ENCODE results near the gene SPPL2C. TPM values are rescaled to one million over a fixed set of nuclear protein-coding genes. Genes with fewer than 3 reads are reported as not detected.

Gene SPPL2C
- total RNA-seq, 1 experiment from 2014 or later = not detected

GRCh38 chr17:45867171-45867570, 22.5 kb downstream of the SPPL2C start:
- Histone ChIP-seq H3K23ac (ENCODE audit: insufficient read length, low read depth, low read length) (no peak overlapping the region), H3K23me2 (ENCODE audit: insufficient read length, low read depth, low read length, poor library complexity, severe bottlenecking) (no peaks in the 10 kb centered on the region), H2AFZ (ENCODE audit: low read length) (no peak overlapping the region), H2BK12ac (ENCODE audit: insufficient read length, low read depth, low read length) (no peak overlapping the region), H4K8ac (replicated peaks; ENCODE audit: insufficient read length, low read depth, low read length) (no peak overlapping the region), H3K27ac (ENCODE audit: insufficient read length, low read depth, low read length) (no peak overlapping the region), H3K18ac (ENCODE audit: insufficient read length, low read depth, low read length) (no peak overlapping the region), H2BK120ac (ENCODE audit: low read depth, low read length, poor library complexity, severe bottlenecking) (no peak overlapping the region), H3K79me1 (ENCODE audit: insufficient read depth, low read depth, low read length, poor library complexity, severe bottlenecking) (no peaks in the 10 kb centered on the region), H3K56ac (ENCODE audit: insufficient read length, low read depth, low read length) (no peak overlapping the region), H3K14ac (ENCODE audit: insufficient read depth, low read length) (no peak overlapping the region), H2AK5ac (ENCODE audit: insufficient read length, low read length) (no peak overlapping the region), H3K4ac (ENCODE audit: low read depth, low read length) (no peak overlapping the region), H4K20me1 (ENCODE audit: control insufficient read depth, insufficient read depth, insufficient read length) (no peaks in the 10 kb centered on the region), H3K4me2 (ENCODE audit: insufficient read depth, insufficient read length, low read length) (no peak overlapping the region), H3K9me3 (ENCODE audit: control insufficient read depth, low read depth, low read length) (no peaks in the 10 kb centered on the region), H3K79me2 (ENCODE audit: insufficient read depth, low read length) (no peaks in the 10 kb centered on the region), H2BK5ac (ENCODE audit: insufficient read length, low read length) (no peak overlapping the region), H3K9ac (ENCODE audit: extremely low read depth, insufficient read length, low read length) (no peak overlapping the region), H2BK15ac (ENCODE audit: low read depth, low read length) (no peak overlapping the region), H3K27me3 (ENCODE audit: insufficient read depth, low read length) (no peaks in the 10 kb centered on the region), H2BK20ac (ENCODE audit: low read depth, low read length, poor library complexity, severe bottlenecking) (no peak overlapping the region), H4K5ac (ENCODE audit: insufficient read length, low read depth, low read length) (no peak overlapping the region), H4K91ac (ENCODE audit: insufficient read length, low read depth, low read length) (no peak overlapping the region), H3K4me1 (ENCODE audit: insufficient read depth, low read length) (0 out of 2 replicates have a peak, but pooled peaks cover 2% of the 10 kb centered on the region), H3T11ph (ENCODE audit: low read length) (no peak overlapping the region)
- no peak overlapping the region for H3K4me3 Mint-ChIP-seq
- peaks cover 35 to 44% of the 10 kb centered on the region in 2 experiments for H3K4me1 Mint-ChIP-seq
- H3K27me3 Mint-ChIP-seq (ENCODE audit: low read depth) = peaks cover 2% of the 10 kb centered on the region; the same call in 1 of the 2 replicates
- H3K9me3 Mint-ChIP-seq = peaks cover 0 to 3% of the 10 kb centered on the region in 2 experiments; a peak in 1 of 5 replicates
- TF ChIP-seq, protein P1, sequence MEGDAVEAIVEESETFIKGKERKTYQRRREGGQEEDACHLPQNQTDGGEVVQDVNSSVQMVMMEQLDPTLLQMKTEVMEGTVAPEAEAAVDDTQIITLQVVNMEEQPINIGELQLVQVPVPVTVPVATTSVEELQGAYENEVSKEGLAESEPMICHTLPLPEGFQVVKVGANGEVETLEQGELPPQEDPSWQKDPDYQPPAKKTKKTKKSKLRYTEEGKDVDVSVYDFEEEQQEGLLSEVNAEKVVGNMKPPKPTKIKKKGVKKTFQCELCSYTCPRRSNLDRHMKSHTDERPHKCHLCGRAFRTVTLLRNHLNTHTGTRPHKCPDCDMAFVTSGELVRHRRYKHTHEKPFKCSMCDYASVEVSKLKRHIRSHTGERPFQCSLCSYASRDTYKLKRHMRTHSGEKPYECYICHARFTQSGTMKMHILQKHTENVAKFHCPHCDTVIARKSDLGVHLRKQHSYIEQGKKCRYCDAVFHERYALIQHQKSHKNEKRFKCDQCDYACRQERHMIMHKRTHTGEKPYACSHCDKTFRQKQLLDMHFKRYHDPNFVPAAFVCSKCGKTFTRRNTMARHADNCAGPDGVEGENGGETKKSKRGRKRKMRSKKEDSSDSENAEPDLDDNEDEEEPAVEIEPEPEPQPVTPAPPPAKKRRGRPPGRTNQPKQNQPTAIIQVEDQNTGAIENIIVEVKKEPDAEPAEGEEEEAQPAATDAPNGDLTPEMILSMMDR (conservative IDR thresholded peaks at IDR 0.05) = no peak
- no CpG with 5 or more reads among the region's 6 CpGs for WGBS (ENCODE audit: extremely low coverage, insufficient read length, low lambda C conversion rate)
- DNase-seq = no peak
- H3K36me3 Mint-ChIP-seq (ENCODE audit: insufficient read depth in 1 of 3, low read depth in 3 of 3) = no peaks in the 10 kb centered on the region
- H3K27ac Mint-ChIP-seq = no peak overlapping the region; a peak in 1 of 7 replicates
